ENCODE results near the gene ZNF146.
"Not testable (repeated sequence)": the region's sequence is repeated elsewhere in the genome, so short reads cannot be mapped to it uniquely, and the experiment has no call there.

Gene ZNF146

GRCh38 chr19:36225219-36225892, 10.4 kb downstream of the ZNF146 start:
- FAIRE-seq: no peak
- DNase-seq (ENCODE audit: insufficient read length, low spot score): no peak

GRCh38 chr19:36233626-36234025, 18.7 kb downstream of the ZNF146 start:
- not testable (repeated sequence) for FAIRE-seq; DNase-seq (ENCODE audit: insufficient read length, low spot score)

- DNase-seq (ENCODE audit: insufficient read length, low spot score) (no peak), FAIRE-seq (no peak)
Measured at GRCh38 chr19:36236304-36236945, 21.5 kb downstream of the ZNF146 start.

GRCh38 chr19:36236946-36237310, 22.0 kb downstream of the ZNF146 start:
- DNase-seq (ENCODE audit: insufficient read length, low spot score) (no peak), FAIRE-seq (no peak)

- DNase-seq (ENCODE audit: insufficient read length, low spot score): no peak
- FAIRE-seq: no peak
Measured at GRCh38 chr19:36244066-36244465, 29.2 kb downstream of the ZNF146 start.

GRCh38 chr19:36245210-36246005, 30.5 kb downstream of the ZNF146 start:
- DNase-seq (ENCODE audit: insufficient read length, low spot score): no peak
- FAIRE-seq: no peak

GRCh38 chr19:36246006-36246481, 31.1 kb downstream of the ZNF146 start:
- FAIRE-seq (no peak), DNase-seq (ENCODE audit: insufficient read length, low spot score) (no peak)

GRCh38 chr19:36252047-36252446, 37.1 kb downstream of the ZNF146 start:
- FAIRE-seq: no peak

GRCh38 chr19:36254848-36255247, 39.9 kb downstream of the ZNF146 start:
- DNase-seq (ENCODE audit: insufficient read length, low spot score) (no peak), FAIRE-seq (no peak)

More at GRCh38 chr19:36252047-36252446, 37.1 kb downstream of the ZNF146 start:
- no peak for DNase-seq (ENCODE audit: insufficient read length, low spot score)

- FAIRE-seq (no peak), DNase-seq (ENCODE audit: insufficient read length, low spot score) (no peak)
Measured at GRCh38 chr19:36255316-36255715, 40.4 kb downstream of the ZNF146 start.

- DNase-seq (ENCODE audit: insufficient read length, low spot score) (no peak), FAIRE-seq (no peak)
Measured at GRCh38 chr19:36256064-36256463, 41.2 kb downstream of the ZNF146 start.

- FAIRE-seq (no peak), DNase-seq (ENCODE audit: insufficient read length, low spot score) (no peak)
Measured at GRCh38 chr19:36256853-36257519, 42.1 kb downstream of the ZNF146 start.

- DNase-seq (ENCODE audit: insufficient read length, low spot score) (no peak), FAIRE-seq (no peak)
Measured at GRCh38 chr19:36257520-36257876, 42.6 kb downstream of the ZNF146 start.

- DNase-seq (ENCODE audit: insufficient read length, low spot score) (no peak), FAIRE-seq (no peak)
Measured at GRCh38 chr19:36258028-36258875, 43.3 kb downstream of the ZNF146 start.

- no peak for FAIRE-seq
Measured at GRCh38 chr19:36259211-36259610, 44.3 kb downstream of the ZNF146 start.

GRCh38 chr19:36265064-36265463, 50.2 kb downstream of the ZNF146 start:
- DNase-seq (ENCODE audit: insufficient read length, low spot score): no peak
- no peak for FAIRE-seq

More at GRCh38 chr19:36259211-36259610, 44.3 kb downstream of the ZNF146 start:
- DNase-seq (ENCODE audit: insufficient read length, low spot score): no peak

- DNase-seq (ENCODE audit: insufficient read length, low spot score): no peak
- no peak for FAIRE-seq
Measured at GRCh38 chr19:36265856-36266374, 51.0 kb downstream of the ZNF146 start.

- DNase-seq (ENCODE audit: insufficient read length, low spot score) (no peak), FAIRE-seq (no peak)
Measured at GRCh38 chr19:36266375-36266961, 51.6 kb downstream of the ZNF146 start.

- FAIRE-seq: no peak
- no peak for DNase-seq (ENCODE audit: insufficient read length, low spot score)
Measured at GRCh38 chr19:36267061-36267845, 52.3 kb downstream of the ZNF146 start.

Data from HTR-8/SVneo (cell line).